GM18507 (cell line): ENCODE results near the gene PITPNM1.

Experiments used
- DNase-seq: peaks from one replicate; pipeline ENCODE4 v3.0.0; 2011; ENCODE audit warnings: low read depth; ENCODE audit not compliant: insufficient read length; ENCODE audit errors: extremely low spot score
- FAIRE-seq: peaks from 2 replicates; lab custom pipeline; 2011; peaks lifted over from hg19 to GRCh38; lab: Jason Lieb, UNC

The PITPNM1 gene

GRCh38 chr11:67505605-67506396 is 638 bp upstream of the PITPNM1 start:
- DNase-seq (no peak), FAIRE-seq (peak; percentile 81)

- FAIRE-seq (no peak), DNase-seq (no peak)
These were observed 886 bp downstream of the PITPNM1 start for GRCh38 chr11:67504005-67504949.

DNA sequence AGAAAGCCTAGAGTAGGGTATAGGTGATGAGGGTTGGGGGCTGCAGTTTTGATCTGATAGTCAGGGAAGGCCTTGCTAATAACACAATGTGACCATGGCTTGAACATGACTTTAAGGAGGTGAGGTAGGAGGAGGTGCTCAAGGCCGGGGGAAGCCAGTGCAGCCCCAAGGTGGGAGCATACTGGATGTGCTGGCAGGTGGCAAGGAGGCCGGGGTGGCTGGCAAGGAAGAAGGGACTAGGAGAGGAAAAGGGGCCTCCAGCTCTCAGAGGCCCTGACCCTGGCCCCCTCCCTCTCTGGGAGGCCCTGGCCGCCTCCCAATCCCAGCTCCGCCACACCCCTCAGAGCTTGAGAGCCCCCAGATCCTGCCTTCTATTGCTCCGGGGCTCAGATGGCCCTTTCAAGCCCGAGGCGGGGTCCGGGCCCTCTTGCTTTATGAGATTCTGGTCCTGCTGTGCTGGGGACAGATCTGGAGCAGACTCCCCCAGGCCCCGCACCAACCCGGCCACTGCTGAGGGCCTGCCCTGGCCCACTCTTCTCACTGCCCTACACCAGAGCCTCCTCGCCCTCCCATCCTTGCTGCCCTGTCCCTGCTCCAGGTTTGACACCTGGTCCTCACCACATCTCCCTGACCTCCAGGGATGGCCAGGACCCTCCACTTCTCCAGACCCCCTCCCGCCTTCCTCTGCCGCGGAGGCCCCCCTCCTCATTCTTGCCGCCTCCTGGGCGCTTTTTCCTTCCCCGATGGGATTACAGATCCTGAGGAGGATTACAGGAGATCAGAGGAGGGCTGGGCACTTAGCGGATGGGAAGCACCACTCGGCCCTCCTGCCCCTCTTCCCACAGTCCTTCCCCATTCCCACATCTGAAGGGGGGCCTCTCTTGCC is 1.8 kb downstream of the PITPNM1 start:
- DNase-seq (no peak), FAIRE-seq (no peak)

- DNase-seq (no peak), FAIRE-seq (no peak)
These were observed 2.7 kb downstream of the PITPNM1 start for GRCh38 chr11:67502328-67502979.

DNA sequence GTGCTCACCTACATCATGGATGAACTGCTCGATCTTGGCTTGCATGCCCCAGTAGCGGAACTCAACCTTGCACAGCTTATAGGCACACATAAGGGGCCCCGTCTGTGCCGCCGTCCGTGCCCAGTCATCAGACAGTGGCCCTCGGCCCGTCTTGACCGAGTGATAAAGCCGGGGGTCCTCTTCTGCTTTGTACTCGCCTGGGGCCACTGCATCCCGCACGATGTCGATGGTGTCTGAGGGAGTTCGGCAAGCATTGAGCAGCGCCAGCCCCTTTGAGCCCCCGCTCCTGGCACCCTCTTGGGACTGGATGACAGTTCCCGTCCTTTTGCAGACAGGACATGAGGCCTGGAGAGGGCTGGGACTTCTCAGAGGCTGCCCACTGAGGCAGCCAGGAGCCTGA is 3.3 kb downstream of the PITPNM1 start:
- FAIRE-seq (no peak), DNase-seq (no peak)

GRCh38 chr11:67500831-67501715 is 4.1 kb downstream of the PITPNM1 start:
- DNase-seq (no peak), FAIRE-seq (no peak)

DNA sequence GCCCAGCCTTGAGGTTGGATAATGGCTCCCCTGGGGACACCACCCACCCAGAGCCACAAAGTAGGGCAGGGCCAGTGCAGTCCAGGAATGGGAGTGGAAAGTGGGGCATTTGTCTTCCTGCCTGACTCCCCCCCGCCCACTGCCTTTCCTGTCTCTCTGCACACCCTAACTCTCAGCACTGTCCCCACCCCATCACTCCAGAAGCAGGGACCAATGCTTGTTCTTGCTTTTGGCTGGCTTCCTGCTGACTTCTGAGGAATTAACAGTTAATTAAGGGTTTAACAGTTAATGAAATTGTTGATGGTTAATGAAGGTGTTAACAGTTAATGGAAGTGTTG is 4.7 kb downstream of the PITPNM1 start:
- DNase-seq (no peak), FAIRE-seq (no peak)

DNA sequence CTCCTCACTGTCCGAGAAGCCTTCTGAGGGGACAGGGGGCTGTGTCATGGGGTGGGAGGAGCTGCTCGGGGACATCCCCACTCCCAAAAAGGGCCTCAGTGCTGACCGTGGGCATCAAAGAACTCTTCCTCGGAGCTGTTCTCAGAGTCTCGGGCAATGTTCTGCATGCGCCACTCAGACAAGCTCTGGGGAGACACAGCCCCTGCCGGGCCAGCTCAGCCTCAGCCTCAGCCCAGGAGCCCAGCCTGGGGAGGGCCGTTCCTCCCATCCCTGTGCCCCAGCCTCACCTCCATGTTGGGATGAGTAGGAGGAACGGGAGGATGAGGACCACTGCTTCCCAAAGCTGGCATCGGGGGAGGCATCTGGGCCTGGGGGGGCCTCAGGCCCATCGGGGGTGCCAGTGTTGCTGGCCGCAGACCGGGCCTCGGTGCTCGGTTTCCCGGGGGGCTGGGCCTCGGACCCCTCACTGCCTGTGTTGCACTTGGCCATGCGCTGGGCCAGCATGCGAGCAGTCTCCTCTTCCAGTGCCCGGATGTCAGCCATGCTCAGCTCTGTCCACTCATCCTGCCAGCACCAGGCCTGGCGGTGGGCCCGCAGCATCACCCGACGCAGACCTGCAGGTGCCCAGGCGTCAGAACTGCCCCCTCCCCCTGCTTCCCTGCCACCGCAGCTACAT is 5.2 kb downstream of the PITPNM1 start:
- FAIRE-seq (no peak), DNase-seq (no peak)

GRCh38 chr11:67498544-67498972 is 6.6 kb downstream of the PITPNM1 start:
- FAIRE-seq (no peak), DNase-seq (no peak)

GRCh38 chr11:67497656-67498291 is 7.4 kb downstream of the PITPNM1 start:
- DNase-seq: no peak
- no peak for FAIRE-seq

DNA sequence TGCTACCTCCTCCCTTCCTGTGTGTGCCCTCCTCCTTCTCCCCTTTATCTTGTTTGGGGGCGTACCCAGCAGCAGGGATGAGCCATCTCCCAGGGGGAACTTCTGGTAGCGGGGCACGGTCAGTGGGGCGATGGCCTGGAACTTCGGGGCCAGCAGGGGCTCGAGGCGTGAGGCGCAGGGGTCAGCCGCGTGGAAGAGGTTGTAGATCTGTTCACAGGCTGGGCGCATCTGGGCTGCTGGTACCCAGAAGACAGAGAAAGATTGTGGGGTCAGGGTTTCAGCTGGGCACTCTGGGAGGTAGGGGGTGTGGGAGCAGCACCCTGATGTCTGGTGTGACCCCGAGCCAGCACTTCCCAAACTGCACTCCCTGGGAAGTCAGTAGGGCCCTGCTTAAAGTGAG is 9.1 kb downstream of the PITPNM1 start:
- no peak for DNase-seq
- no peak for FAIRE-seq

GRCh38 chr11:67495234-67496005 is 9.7 kb downstream of the PITPNM1 start:
- FAIRE-seq: no peak
- DNase-seq: no peak

DNA sequence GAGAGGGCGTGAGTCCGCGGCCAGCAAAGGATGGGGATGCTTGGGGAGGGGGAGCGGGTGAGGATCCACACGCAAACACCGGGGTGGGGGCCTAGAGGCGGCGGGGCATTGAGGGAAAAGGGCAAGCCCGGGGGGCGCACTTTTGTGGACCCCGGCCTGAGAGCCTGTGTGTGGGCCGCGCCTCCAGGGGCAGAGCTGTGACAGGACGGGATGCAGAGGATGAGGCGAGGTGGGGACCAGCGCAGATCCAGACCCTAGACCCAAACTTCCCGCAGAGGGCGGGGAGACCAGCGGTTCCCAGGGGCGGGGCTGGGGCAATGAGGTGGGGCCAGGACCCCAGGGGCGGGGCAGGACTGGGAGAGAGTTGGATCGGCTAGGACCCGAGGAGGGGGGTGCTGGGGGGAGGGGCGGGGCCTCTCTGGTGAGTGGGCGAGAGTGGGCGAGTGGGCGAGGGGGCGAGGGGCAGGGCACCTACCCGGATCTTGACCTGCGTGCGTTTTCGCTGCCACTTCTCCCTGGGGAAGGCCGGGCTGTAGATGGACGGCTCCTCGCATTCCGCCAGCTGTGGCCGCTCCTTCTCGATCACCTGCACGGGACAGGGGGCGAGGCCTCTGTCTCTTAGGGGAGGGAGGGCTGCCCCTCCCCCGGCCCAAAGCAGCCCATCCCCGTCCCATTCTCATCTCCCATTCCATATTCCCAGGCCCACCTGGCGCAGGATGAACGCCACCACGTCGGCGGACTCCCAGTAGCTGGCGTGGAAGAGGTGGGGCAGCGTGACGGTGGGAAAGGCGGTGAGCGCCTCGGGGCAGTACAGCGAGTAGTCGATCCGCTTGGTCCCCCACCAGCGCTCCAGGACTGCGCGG is 10.6 kb downstream of the PITPNM1 start:
- no peak for FAIRE-seq
- DNase-seq: no peak

DNA sequence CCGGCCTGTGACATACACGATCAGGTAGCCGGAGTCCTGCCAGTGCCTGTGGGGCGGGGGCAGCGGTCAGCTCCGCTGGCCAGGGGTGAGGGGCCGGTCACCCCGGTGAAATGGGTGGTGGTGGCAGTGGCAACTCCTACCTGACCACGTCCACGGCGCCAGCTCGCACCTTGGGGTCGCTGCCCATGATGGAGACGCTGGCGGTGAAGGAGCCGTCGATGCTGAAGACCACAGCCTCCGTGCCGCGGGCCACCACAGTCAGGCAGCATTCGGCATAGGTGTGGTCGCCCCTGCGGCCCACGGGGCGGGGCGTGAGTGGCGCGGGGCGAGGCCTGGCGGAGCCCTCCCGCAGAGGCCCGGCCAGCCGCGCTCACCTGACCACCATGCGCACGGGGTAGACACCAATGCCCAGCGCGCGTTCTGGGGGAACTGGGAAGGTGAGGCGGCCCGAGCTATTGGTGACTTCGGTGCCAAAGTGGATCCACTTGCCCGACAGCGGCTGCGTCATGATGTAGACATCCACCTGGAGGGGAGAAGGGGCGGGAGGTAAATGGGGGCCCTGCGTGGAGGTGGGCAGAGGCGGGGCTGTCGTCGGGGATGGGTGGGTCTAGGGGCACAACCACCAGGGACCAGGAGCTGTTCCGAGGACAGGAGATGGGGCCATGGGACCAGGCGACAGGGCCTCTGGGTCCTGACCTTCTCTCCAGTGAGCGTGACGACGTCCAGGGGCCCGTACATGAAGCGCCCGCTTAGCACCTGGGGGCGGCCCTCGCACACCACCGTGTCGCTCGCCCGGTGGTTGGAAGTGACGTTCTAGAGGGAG is 11.4 kb downstream of the PITPNM1 start:
- DNase-seq: no peak
- FAIRE-seq: no peak
